Endothelial cell of umbilical vein (primary cell): Measurements from ENCODE around the gene MACROD2. TPM values are rescaled to one million over a fixed set of nuclear protein-coding genes. Genes with fewer than 3 reads are reported as not detected.

Source experiments
- BruUV-seq: library from RNA; stranded (reverse); fragments of 400-500 nt; replicated peaks from 2 replicates; lab custom pipeline; 2021; lab: Mats Ljungman, UMichigan
- CTCF ChIA-PET: fragments of 300-600, 350-600 bp; sonication (Branson Sonifier 250); formaldehyde crosslinking; loops from one replicate; lab custom pipeline; 2021; ENCODE audit warnings: antibody characterized with exemption, inconsistent platforms; lab: Charles Lee
- POLR2A ChIA-PET: fragments of 300-600, 350-600 bp; sonication (Branson Sonifier 250); formaldehyde crosslinking; loops from one replicate; lab custom pipeline; 2021; ENCODE audit warnings: antibody characterized with exemption, inconsistent platforms; lab: Charles Lee
- DNase-seq: peaks from one replicate; pipeline ENCODE4 v3.0.0-alpha.2; 2011; ENCODE audit warnings: low read depth, low spot score
- FAIRE-seq: peaks from 2 replicates; lab custom pipeline; 2011; peaks lifted over from hg19 to GRCh38; lab: Jason Lieb, UNC
- H2AFZ ChIP-seq: 2 replicates; pipeline ENCODE4 v1.6.0; 2012; ENCODE audit warnings: low read depth, low read length, control low read depth, inconsistent platforms
- H3K27ac ChIP-seq: 2 replicates; pipeline ENCODE4 v1.5.1; 2011; ENCODE audit warnings: low read depth, mild to moderate bottlenecking, control low read depth, low read length, moderate library complexity; ENCODE audit not compliant: insufficient read depth
- H3K27me3 ChIP-seq, 2 experiments: 2 replicates each; pipeline versions ENCODE4 v1.6.0 to v1.6.1; 2011; ENCODE audit warnings: low read length in 2 of 2, mixed read lengths in 1 of 2; ENCODE audit not compliant: control insufficient read depth in 2 of 2, insufficient read depth in 2 of 2
- H3K36me3 ChIP-seq, 2 experiments: 2 replicates in 1 of 2; 3 replicates in 1 of 2; pipeline ENCODE4 v1.5.1; 2011; ENCODE audit warnings: low read length in 2 of 2, mild to moderate bottlenecking in 1 of 2, moderate library complexity in 1 of 2; ENCODE audit not compliant: control insufficient read depth in 2 of 2, insufficient read depth in 2 of 2; ENCODE audit errors: extremely low read depth in 1 of 2
- H3K4me1 ChIP-seq: 3 replicates; pipeline ENCODE4 v1.5.1; 2011; ENCODE audit warnings: mild to moderate bottlenecking, low read length; ENCODE audit not compliant: control insufficient read depth, insufficient read depth; ENCODE audit errors: extremely low read depth
- H3K4me2 ChIP-seq: 2 replicates; pipeline ENCODE4 v1.6.1; 2011; ENCODE audit warnings: low read length, control low read depth, mixed read lengths; ENCODE audit not compliant: insufficient read depth
- H3K4me3 ChIP-seq, 3 experiments: fragments of 200-600 bp in 1 of 3; sonication (generic), shearing (Covaris generic) in 1 of 3; replicated peaks in 1 of 3; 2 replicates each; pipeline ENCODE4 v1.5.1; 2011 to 2016; ENCODE audit warnings: control low read depth in 3 of 3, low read length in 3 of 3, mild to moderate bottlenecking in 2 of 3, inconsistent platforms in 1 of 3, low read depth in 1 of 3, moderate library complexity in 1 of 3; ENCODE audit not compliant: insufficient read depth in 1 of 3
- H3K79me2 ChIP-seq: 2 replicates; pipeline ENCODE4 v1.6.0; 2012; ENCODE audit warnings: low read length, inconsistent platforms; ENCODE audit not compliant: control insufficient read depth, insufficient read depth
- H3K9ac ChIP-seq: replicated peaks from 2 replicates; pipeline ENCODE3; 2011; ENCODE audit warnings: low read length, control low read depth; ENCODE audit not compliant: insufficient read depth; ENCODE audit errors: extremely low read depth
- H3K9me1 ChIP-seq: replicated peaks from 3 replicates; pipeline ENCODE4 v1.6.0; 2011; ENCODE audit warnings: mild to moderate bottlenecking, low read length; ENCODE audit not compliant: control insufficient read depth, insufficient read depth; ENCODE audit errors: extremely low read depth
- H3K9me3 ChIP-seq: replicated peaks from 2 replicates; pipeline ENCODE4 v1.5.1; 2012; ENCODE audit warnings: low read length, inconsistent platforms; ENCODE audit not compliant: control insufficient read depth, insufficient read depth
- H4K20me1 ChIP-seq: replicated peaks from 2 replicates; pipeline ENCODE3; 2011; ENCODE audit warnings: mild to moderate bottlenecking, low read length; ENCODE audit not compliant: control insufficient read depth, insufficient read depth; ENCODE audit errors: extremely low read depth
- FOS ChIP-seq: IDR thresholded peaks from 2 replicates; pipeline ENCODE4 v1.6.1; 2011; ENCODE audit warnings: mild to moderate bottlenecking, low read length, moderate library complexity, borderline replicate concordance; ENCODE audit not compliant: insufficient read depth
- GATA2 ChIP-seq: IDR thresholded peaks from 2 replicates; pipeline ENCODE4 v1.7.0; 2011; ENCODE audit warnings: low read depth, mild to moderate bottlenecking, moderate library complexity, mixed read lengths, low read length; ENCODE audit not compliant: insufficient read length, insufficient read depth
- JUN ChIP-seq: IDR thresholded peaks from 2 replicates; pipeline ENCODE4 v1.6.1; 2011; ENCODE audit warnings: borderline replicate concordance, low read depth; ENCODE audit not compliant: insufficient read length, insufficient read depth
- dilution Hi-C: fragments of 300-500 bp; cut with MboI; formaldehyde crosslinking; loops from one replicate; pipeline ENCODE4 v1.15.0; 2019; ENCODE audit warnings: low sequenced_read_pairs; ENCODE audit not compliant: extremely low pct_ligation_motif_present
- intact Hi-C: fragments of 100-400 bp; cut with micrococcal nuclease; formaldehyde crosslinking; loops from one replicate; pipeline ENCODE4 v1.10.0; 2022
- polyA plus RNA-seq, 4 experiments: library from polyadenylated mRNA; depleted of rRNA in 3 of 4; stranded (reverse) in 3 of 4; unstranded in 1 of 4; fragments of >200 nt; gene quantifications; 2 replicates each; pipeline versions ENCODE4 v1.2.1 to v1.2.3, GENCODE V29; 2011 to 2012; ENCODE audit warnings: missing spikeins in 1 of 4
- total RNA-seq: library from RNA; stranded (reverse); gene quantifications from 2 replicates; pipeline ENCODE4 v1.2.3, GENCODE V29; 2021
- TF ChIP-seq, protein P1 (sequence below): IDR thresholded peaks from 2 replicates; pipeline ENCODE4 v1.6.1; 2011; ENCODE audit not compliant: insufficient read depth, insufficient read length
- TF ChIP-seq, protein P2 (sequence below), 2 donors: IDR thresholded peaks; 1 replicate in 1 of 2; 2 replicates in 1 of 2; pipeline ENCODE4 v1.5.1; 2011; ENCODE audit warnings: low read length in 2 of 2, mild to moderate bottlenecking in 2 of 2, moderate library complexity in 2 of 2, control low read depth in 1 of 2, inconsistent platforms in 1 of 2, low read depth in 1 of 2; ENCODE audit not compliant: insufficient read depth in 1 of 2; ENCODE audit errors: extremely low read depth in 1 of 2

Gene MACROD2
- total and polyA plus RNA-seq, 2 donors (not counting 3 experiments of a cell fraction or from before 2014, with no cell fraction given): 0.11 to 0.73 TPM

DNA sequence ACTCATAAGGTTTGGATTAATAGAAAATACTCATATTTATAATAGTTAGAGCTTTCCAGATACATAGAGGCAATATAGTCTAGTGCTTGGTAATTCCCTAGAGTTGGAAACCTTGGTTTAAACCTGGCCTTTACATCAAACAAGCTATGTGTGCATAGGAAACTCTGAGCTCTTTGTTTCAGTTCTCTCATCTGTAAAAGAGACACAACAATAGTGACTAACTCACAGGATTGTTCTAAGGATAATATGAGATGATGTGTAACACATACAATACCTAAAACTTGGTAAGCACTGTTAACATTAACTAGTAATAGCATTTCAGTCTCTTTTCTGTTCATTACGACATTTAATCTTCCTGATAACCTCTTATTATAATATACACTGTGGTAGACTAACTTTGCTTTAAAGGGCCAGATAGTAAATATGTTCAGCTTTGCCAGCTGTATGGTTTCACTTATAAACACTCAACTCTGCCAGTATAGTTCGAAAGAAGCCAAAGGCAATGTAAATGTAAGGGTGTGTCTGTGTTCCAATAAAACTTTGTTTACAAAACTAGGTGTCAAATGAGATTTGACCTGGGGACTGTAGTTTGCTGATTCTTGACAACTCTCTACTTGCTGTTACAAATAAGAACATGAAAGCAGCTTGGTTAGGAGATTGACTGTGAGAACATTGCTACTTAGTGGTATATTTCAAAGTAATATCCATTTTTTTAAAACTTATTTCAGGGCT, 712.7 kb downstream of the MACROD2 start:
- no TSS peak for BruUV-seq
- Histone ChIP-seq H3K9ac (no peak overlapping the region), H3K4me1 (no peaks in the 10 kb centered on the region), H3K27me3 (no peaks in the 10 kb centered on the region), H3K4me3 (no peak overlapping the region), H3K36me3 (no peaks in the 10 kb centered on the region), H3K79me2 (no peaks in the 10 kb centered on the region), H4K20me1 (no peaks in the 10 kb centered on the region), H3K9me3 (no peaks in the 10 kb centered on the region), H2AFZ (no peak overlapping the region), H3K4me2 (no peak overlapping the region), H3K9me1 (no peaks in the 10 kb centered on the region), H3K27ac (no peak overlapping the region)
- ChIA-PET POLR2A (no interaction called here), CTCF (no interaction called here)
- intact Hi-C loops: no loop called here
- no peak for DNase-seq
- TF ChIP-seq, protein P1, sequence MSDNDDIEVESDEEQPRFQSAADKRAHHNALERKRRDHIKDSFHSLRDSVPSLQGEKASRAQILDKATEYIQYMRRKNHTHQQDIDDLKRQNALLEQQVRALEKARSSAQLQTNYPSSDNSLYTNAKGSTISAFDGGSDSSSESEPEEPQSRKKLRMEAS: no peak
- dilution Hi-C loops: no loop called here
- no peak for FAIRE-seq

DNA sequence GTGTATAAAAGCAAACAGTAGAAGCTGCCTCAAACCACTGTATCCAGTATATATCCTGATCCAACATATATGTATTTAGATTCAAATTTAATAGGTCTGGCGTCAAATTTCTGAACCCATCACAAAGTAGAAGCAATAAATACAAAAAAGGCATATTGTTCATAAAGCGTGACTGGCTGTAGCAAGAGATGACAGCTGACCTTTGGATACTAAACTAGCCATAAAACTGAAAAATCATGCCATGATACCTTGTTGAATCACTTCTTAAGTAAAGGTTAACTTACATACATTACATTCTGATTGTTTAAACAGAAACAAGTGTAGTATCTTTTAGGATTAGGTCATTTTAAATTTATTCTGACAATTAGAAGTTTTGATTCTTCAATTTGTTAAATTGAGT, 714.1 kb downstream of the MACROD2 start:
- no peak for FAIRE-seq

More for the DNA sequence above, 714.1 kb downstream of the MACROD2 start:
- intact Hi-C loops (no loop called here), dilution Hi-C loops (no loop called here)
- H3K4me1 ChIP-seq: no peaks in the 10 kb centered on the region
- H3K36me3 ChIP-seq: no peaks in the 10 kb centered on the region
- H3K79me2 ChIP-seq: no peaks in the 10 kb centered on the region
- no TSS peak for BruUV-seq
- no peaks in the 10 kb centered on the region for H4K20me1 ChIP-seq
- no peak overlapping the region for H3K4me3 ChIP-seq
- H2AFZ ChIP-seq: no peak overlapping the region
- TF ChIP-seq FOS (no peak), JUN (no peak), GATA2 (no peak)
- TF ChIP-seq, protein P2, sequence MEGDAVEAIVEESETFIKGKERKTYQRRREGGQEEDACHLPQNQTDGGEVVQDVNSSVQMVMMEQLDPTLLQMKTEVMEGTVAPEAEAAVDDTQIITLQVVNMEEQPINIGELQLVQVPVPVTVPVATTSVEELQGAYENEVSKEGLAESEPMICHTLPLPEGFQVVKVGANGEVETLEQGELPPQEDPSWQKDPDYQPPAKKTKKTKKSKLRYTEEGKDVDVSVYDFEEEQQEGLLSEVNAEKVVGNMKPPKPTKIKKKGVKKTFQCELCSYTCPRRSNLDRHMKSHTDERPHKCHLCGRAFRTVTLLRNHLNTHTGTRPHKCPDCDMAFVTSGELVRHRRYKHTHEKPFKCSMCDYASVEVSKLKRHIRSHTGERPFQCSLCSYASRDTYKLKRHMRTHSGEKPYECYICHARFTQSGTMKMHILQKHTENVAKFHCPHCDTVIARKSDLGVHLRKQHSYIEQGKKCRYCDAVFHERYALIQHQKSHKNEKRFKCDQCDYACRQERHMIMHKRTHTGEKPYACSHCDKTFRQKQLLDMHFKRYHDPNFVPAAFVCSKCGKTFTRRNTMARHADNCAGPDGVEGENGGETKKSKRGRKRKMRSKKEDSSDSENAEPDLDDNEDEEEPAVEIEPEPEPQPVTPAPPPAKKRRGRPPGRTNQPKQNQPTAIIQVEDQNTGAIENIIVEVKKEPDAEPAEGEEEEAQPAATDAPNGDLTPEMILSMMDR (IDR thresholded peaks at IDR 0.05; ENCODE audit: extremely low read depth in 1 of 2, insufficient read depth in 1 of 2, low read depth in 1 of 2, low read length in 2 of 2): no peak
- H3K4me2 ChIP-seq: no peak overlapping the region
- no peak overlapping the region for H3K27ac ChIP-seq
- POLR2A ChIA-PET: no interaction called here
- no peaks in the 10 kb centered on the region for H3K27me3 ChIP-seq
- H3K9me3 ChIP-seq: no peaks in the 10 kb centered on the region
- H3K9me1 ChIP-seq: no peaks in the 10 kb centered on the region
- no peak for DNase-seq
- CTCF ChIA-PET: no interaction called here
- no peak overlapping the region for H3K9ac ChIP-seq
